CD4-positive, alpha-beta T cell treated with Interleukin-6 for 4 hours (primary cell): ENCODE results near the gene TARP.

Source experiments
- DNase-seq: peaks from one replicate; pipeline ENCODE4 v3.0.0-alpha.2; 2020; ENCODE audit warnings: mixed read lengths

Gene TARP

DNA sequence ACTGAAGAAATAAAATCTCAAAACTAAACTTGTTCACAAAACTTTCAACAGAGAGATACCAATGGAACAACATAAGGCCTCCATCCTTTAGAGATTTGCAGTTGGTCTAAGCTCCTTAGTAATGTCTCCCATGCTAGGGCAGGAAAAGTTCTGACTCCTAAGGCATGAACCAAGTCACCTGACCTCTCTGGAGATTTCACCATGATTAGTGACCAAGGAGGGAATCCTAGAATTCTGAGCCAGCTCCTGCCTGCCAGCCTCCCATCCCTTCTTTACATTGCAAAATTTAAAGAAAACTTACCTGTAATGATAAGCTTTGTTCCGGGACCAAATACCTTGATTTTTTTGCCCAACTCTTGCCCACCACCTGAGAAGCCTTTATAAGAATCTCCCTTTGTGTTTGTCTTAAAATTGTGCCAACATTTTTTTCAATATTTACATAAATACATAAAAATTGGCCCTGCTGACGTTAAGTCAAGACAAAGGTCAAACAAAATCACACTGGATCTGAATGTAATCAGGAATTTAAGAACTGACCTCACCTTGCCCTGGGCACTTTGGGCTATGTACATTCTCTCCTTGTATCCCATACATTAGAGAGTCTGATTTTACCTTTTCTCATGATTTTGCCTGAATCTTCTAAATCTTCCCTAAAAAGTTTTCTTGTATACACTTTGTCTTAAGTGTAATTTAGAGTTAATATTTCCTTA is at the start of gene TARP:
Gene TARP (minus strand): TSS at position 351 of the 710 bp plus-strand sequence.
- no peak for DNase-seq

DNA sequence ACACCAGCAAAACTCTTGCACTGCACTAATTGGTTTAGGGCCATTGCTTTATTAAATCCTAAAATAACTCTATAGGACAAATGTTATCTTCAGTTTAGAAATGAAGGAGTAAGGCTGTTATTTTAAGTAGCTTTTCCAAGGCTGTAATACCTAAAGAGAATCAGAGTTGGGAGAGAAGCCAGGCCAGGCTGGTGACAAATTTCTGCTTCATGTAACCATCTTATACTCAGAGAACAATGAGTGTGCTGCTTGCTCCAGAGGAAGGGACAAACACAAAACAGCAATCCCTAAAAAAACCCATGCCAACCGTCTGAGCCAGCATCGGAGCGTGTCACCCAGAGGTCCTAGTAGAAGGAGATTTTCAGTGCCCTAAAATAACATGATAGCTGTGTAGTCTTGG is 49.7 kb upstream of the TARP start:
- DNase-seq: no peak

DNA sequence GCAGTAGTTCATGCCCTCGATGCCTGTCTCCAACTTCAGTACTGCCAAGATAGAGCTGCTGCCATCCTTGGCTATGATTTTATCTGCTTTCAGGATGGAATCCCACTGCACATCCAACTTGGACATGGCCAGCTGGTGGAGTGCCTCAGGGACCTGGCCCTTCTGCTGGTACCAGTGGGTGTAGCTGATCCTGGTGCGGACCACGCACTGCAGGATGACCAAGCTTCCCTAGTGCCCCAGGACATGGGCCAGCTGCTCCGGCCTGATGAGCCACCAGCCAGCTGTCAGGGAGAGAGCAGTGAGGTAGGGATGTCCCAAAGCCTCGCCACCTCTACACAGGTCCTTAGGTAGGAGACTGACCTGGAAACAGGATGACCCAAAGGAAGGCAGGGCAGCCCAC is 49.0 kb upstream of the TARP start:
- DNase-seq: no peak

DNA sequence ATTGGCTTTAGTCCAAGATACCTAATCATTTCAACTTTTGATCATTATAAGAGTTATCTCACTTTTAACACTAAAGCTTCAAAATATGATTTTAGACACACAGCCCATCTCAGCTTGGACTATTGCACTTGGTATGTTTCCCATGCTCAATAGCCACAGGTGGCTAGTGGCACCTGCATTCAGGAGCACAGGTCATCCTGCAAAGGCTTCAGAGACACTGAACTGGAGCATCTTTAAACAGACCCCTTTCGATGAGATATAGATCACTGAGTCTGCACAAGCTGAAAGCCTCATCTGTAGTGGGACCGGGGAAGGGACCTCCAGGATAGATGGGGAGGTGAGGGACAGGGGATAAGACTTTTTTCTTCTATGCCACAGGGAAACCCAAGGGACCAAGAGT is 48.5 kb upstream of the TARP start:
- DNase-seq: no peak

DNA sequence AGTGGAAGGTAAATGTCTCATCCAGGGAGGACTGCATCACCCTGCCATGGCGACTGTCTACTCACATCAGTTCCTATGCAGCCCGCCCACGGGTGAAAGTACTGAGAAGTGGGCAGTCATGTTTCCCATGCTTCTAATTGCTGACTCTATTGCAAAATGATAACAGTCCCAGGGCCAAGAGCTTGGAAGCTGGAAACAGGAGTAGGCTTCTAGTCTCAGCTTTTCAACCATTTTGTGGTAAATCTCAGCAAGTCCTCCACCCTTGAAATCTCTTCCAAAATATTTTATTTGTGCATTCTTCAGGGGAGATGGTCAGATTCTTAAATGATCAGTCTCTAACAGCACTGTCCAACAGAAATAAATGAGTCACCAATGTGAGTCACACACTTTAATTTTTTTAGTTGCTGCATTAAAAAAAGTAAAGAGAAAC is 48.1 kb upstream of the TARP start:
- DNase-seq: no peak

DNA sequence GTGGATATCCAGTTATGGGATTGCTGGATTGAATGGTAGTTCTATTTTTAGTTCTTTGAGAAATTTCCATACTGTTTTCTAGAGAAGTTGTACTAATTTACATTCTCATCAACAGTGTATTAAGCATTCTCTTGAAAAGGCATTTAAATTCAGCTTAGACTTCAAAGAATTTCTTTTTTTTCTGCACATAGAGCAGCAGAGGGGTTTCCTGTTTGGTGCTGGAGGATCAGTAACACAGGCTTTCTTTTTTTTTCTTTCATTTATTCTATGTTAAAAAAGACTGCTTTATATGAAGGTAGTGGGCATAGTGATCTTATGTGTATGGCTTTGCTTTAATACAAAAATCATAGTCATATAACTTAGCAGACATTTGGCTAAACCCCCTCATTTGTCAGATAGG is 47.6 kb upstream of the TARP start:
- no peak for DNase-seq

DNA sequence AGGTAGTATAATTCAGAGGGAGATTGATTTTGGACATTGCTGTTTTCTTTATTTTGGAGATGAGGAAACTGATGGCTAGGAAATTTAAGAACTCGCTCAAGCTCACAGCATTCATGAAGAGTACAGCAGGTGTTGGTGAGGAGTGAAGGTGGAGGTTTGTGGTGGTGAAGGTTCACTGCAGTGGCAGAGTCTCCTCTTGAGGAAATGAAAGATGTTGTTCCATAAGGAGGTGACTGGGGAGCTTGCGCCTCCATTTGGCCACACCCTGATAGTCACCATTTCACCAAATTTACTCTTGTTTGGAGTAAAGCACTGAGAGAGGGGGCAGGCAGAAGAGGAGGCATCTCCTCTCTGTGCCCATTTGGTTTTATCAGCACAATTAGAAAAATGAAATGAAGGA is 46.4 kb upstream of the TARP start:
- no peak for DNase-seq

DNA sequence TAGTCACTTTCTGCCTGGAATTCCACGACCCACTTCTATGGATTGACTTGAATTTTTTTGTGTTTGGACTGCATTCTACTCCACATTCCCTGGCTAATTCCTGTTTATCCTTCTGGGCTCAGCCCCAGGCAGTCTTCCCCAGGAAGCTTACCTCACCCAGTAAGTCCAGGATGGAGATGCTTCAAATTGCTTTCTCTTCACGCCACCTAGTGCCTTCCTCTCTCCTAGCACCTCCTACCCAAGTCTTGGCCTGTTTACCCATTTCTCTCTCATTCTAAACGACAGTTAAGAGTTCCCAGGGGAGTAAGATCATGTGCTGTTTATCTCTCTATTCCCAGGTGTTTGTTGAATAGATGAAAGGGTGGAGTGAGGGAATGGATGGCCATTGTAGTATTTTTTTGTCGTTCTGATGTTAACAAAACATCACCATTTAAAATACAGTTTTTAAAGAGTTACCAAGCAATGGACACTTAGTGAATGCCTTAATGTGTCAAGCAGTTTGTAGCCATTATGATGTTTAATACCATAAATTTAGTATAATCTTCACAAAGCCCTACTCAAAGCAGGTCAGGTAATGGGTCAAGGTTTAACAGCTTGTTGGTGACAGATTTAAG is 45.5 kb upstream of the TARP start:
- DNase-seq: peak; percentile 37

DNA sequence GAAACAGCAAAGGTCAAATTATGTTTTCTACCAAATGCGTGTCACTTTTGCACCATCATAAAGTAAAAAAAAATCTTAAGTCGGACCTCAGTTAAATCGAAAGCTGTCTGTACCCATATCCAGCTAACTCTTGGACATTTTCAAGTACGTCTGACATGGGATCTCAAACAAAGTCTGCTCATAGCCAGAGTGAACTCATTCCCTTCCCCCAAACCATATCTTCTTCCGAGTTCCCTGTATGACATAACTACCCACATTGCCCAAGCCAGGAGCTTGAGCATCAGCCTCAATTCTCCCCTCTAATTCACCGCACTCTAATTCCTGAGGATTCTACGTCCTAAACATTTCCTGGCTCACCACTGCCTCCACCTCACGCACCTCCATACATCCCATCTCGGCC is 44.8 kb upstream of the TARP start:
- DNase-seq: no peak

DNA sequence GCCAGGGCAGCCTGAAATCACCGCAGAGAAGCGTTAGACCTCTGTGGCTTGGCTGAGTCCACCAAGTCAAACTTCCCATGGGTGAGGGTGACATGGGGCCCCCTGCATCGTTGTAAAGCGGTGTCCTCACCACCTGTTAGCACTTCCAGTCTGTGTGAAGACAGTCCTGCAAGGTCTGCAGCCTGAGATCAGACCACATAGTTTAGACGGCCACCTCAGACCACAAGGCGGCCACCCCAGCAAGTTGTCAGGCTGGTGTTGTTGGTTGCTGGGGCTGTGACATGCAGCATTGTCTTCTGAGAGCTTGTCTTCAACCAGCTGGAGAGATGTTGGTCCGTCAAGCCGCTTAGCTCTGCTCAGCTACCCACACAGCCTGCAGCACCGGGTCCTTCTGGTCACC is 44.1 kb upstream of the TARP start:
- DNase-seq: no peak

DNA sequence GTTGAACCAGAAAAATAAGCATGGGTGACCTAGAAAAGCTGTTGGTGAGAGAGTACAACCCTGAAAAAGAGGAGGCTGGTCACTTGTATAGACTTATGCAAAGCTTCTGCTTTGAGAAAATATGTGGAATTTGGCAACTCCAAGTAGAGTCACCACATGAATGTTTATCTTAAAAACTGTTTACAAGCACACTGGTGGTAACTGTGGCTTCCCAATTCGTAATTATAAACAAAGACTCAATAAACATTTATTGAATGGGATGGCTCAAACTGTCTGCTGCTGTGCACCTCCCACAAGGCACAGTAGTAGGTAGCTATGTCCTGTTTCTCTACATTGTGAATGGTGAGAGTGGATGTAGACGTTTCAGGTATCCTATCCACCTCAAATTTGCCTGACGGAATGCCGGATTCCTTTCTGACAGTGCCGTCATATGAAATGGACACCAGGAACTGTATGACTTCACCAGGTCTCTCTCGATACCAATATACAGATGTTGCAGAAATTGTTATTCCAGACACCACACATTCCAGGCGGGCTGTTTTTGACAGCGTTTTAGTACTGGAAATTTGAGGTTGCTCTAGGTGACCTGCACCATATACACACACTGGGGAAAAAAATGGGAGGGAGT is 43.4 kb upstream of the TARP start:
- DNase-seq: no peak

DNA sequence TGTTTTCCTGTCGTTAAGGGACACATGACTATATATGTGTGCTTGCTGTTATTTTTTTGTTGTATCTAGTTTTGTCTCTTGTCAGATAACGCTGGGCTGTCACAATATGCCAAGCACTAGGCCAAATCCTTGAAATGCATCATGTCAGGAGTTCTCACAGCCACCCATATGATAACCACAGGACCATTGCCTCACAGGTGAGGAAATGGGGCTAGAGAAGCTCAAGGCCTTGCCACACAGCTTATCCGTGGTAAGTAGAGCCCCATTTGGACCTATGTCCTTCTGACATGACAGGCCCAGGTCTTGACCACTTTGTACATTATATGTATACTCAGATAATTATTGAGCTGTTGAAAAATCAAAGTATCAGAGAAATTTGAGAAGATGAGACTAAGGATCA is 42.0 kb upstream of the TARP start:
- DNase-seq: no peak

DNA sequence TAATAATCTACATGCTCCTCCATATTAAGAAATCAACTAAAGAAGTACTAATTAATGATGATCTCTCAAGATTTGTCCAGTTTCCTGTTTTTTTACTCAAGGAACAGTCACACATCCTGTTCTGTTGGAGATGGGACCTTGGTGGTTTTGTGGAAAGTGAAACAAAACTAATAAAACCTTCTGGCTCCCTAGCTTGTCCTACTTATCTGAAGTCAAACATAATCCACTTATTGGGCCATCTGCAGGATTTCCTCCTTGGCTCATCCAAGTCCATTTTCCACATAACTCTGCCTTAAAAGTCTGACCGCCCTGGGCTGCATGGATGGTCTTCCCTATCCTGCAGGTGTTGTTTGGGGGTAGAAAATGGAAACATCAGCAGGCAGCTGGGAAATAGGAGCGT is 39.4 kb upstream of the TARP start:
- no peak for DNase-seq

DNA sequence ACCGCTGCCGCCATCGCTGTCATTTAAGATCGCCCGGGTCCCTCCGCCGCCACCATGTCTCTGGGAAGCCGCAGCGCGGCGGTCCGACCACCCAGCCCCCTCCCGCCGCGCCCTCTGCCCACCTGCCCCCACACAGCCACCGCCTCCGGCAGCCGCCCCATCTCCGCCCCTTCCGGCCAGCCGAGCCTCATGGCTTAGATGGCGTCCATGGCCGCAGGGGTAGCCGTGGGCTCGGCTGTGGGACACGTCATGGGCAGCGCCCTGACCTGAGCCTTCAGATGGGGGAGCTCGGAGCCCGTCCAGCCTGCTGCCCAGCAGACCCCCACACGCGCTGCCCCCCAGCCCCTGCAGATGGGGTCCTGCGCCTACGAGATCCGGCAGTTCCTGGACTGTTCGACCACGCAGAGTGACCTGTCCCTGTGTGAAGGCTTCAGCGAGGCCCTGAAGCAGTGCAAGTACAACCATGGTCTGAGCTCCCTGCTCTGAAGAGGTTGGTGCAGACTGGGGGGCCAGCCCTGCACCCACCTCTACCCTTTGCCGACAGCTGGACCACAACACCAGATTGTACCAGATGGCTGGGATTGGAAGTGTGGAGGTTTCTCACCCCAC is 38.0 kb upstream of the TARP start:
- peak; percentile 29 for DNase-seq

DNA sequence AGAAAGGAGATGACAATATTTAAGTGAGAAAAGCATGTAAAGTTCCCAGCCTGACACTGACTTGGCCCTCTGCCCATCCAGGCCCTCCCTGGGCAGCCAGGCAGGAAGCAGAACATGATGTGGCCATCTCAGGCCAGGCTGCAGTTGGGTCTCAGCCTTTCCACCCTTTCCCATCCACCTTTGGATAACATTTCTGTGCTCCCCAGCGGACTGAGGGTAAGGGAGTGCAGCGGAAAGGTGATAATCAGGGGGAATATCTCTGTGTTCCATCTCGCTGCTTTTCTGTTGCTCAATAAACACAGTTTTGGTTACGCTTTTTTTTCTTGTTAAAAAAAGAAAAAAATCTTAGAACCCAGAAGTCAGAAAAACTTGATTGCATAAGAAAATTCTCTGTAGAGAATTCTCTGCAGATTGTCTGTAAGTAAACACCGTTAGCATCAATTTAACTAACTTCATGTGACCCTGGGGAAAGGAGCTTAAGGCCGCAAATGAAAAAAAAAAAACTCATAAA is 37.2 kb upstream of the TARP start:
- DNase-seq: no peak

DNA sequence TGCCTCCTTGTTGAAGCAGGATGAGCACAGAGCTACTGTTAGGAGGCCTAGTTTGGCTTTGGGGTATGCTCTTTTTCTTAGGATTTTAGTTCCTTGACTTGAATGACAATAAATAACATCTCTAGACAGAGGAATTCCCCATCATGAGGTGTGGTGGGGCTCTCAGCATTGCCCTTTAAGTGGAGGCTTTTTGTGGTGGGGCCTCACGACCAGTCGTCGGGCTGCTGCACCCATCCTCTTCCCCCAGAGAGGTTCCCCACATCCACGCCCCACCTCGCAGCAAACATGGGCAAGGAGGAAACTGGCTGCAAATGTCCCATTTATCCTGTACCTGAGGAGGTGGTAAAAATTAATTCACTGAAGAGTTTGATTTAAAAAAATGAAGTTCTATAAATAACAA is 36.1 kb upstream of the TARP start:
- DNase-seq: no peak

DNA sequence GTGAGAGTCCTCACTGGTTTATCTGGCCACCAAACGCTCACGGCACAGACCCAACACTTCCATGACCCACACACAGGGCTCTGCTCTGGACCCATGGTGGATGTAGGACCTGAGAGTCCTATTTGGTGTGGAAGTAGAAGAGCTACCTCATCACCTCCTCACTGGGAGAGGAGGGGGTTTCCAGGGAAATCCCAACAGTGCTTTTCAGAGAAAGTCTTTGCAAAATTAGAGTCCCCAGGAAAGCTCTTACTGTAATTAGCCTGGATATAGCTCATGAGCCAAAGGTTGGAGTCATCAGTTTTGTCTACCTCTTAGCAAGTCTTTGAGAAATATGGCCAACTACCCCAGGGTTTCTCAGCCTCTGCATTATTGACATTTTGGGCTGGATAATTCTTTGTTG is 34.7 kb upstream of the TARP start:
- DNase-seq: no peak

DNA sequence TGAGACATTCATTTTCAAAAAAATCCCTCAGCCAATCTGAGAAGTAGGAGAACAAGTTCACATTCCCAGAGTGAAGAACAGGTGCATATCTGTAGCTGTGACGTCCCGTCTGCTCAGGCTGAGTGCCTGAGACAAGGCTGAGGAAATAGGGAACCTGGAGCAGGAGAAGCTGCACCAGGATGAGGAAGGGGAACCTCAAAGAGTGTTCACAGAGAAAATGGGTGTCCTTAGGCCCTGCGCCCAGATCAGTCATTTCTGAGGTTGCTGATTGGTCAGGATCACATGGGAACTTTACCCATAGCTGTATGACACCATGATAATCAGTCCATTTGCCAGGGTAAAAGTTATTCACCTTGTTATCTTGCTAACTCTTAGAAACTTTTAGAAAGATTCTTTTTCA is 34.2 kb upstream of the TARP start:
- DNase-seq: no peak

DNA sequence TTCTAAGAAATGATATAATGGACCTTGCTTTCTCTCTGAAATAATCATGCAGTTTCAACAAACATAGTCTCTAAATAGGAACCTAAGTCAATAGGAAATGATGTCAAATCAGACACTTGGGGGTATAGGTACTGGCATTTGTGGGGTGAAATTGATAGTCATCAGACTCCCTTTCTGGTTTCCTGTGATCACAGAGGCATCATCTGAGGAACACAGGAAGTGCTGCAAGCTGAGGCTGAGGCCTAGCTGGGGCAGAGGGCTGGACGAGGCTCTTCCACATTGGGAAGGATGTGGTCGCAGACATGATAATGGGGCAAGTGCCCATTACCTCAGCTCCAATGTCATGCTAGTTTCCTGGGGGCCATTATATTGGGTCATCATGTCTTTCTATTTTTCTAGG is 33.5 kb upstream of the TARP start:
- peak; percentile 46 for DNase-seq

DNA sequence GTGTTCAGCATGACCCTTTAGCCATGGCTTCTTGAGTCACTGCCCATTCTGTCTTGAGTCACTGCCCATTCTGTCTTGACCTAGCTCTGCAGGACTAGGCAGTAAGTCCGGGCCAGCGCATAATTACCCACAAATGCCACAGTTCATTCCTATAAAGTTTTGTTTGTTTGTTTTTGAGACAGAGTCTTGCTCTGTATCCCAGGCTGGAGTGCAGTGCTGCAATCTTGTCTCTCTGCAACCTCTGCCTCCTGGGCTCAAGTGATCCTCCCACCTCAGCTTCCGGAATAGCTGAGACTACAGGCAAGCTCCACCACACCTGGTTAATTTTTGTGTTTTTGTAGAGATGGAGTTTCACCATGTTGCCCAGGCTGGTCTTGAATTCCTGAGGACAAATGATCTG is 32.7 kb upstream of the TARP start:
- DNase-seq: no peak

DNA sequence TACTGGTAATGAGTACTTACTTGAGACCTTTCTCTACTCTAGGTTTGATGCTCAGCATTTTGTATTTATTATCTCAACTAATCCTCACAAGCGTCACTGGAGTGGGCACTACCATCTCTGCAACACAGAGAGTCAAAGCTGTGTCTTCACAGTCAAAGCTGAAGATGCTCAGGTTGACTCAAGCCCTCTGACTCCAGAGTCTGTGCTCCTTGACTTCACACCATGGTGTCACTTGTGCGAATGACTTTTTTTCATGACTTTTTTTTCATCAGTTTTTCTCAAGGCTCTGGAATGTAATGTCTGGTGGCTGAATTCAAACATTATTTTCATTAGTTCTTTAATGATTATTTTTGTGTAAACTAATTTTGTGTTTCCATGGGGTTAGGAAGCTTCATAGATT is 30.4 kb upstream of the TARP start:
- no peak for DNase-seq

DNA sequence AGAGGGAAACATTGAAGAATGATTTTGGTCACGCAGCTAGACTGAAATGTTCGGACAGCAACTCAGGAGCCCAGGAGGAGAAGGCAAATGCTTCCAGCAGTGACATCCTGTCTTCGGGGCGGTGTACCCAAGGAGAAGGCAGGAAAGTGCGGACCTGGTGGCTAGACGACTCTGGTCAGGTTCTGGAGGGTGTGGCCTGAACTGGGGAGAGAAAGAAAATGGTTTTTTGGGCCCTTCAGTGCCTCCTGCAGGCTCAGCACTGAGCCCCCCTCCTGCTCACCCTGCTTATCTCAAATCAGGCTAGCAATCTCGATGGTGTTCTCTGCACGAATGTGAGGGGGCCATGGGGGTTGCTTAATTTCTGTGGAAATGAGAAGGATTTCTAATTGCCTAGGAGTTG is 26.7 kb upstream of the TARP start:
- DNase-seq: peak; percentile 24

DNA sequence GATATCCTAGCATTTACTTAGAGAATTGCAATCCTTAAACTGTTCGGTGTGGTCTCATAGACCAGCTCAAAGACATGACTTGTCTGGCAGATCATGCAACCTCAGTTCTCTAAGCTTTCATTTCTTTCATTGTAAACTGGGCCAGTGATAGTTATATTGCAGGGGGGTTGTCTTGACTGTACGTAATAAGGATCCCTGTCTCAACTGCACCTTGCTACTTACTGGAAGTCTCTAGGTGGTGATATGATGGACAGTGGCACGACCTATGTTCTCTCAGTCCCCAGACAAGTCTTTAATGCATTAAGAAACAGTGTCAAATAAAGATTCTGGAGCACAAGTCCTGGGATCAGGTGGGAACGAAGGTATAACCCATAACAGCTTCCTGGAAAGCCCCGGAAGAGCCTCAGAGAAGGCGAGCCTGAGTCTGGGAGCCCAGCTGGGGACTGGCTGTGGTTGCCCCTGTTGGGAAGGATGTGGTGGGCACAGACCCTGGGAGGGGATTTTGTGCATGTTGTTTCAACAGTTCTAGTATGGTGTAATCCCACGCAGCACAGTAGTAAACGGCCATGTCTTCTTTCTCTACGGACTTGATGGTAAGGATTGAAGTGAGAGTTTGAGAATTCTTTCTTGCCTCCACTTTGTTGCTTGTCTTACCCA is 26.0 kb upstream of the TARP start:
- DNase-seq: no peak
